Right renal cortex interstitium (tissue), 3 donors: ENCODE data around the gene MAD1L1. TPM values are rescaled to one million over a fixed set of nuclear protein-coding genes. Genes with fewer than 3 reads are reported as not detected.

Experiments
- DNase-seq, 3 donors: peaks; one replicate each; pipeline ENCODE4 v3.0.0-alpha.2; 2013; ENCODE audit warnings: low read depth in 3 of 3, low spot score in 2 of 3
- polyA plus RNA-seq, 3 donors: library from polyadenylated mRNA; unstranded; fragments of 120-200 nt; gene quantifications; one replicate each; pipeline ENCODE4 v1.2.1, GENCODE V29; 2013; ENCODE audit not compliant: insufficient read length in 3 of 3

MAD1L1 gene
- polyA plus RNA-seq, 3 donors, result 22.9 to 26.0 (median 25.1) TPM

DNA sequence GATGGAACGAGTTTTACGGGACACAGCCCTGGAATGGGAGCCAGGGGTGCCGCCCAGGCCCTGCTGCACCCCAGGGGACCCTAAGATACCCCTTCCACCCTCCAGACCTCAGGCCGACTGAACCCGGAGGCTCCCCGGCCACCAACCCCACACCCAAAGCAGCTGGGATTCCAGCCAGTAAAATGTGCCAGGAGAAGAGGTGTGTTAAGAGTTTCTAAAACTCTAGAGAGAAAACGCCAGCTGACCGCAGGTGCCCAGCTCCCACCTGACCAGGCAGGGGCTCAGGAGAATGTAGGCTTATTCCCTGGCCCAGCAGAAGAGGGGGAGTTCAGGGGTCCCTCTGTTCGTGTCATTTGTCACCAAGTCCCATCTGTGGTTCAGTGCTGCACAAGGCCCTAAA lies 26.7 kb upstream of the MAD1L1 start:
- DNase-seq, result no peak

DNA sequence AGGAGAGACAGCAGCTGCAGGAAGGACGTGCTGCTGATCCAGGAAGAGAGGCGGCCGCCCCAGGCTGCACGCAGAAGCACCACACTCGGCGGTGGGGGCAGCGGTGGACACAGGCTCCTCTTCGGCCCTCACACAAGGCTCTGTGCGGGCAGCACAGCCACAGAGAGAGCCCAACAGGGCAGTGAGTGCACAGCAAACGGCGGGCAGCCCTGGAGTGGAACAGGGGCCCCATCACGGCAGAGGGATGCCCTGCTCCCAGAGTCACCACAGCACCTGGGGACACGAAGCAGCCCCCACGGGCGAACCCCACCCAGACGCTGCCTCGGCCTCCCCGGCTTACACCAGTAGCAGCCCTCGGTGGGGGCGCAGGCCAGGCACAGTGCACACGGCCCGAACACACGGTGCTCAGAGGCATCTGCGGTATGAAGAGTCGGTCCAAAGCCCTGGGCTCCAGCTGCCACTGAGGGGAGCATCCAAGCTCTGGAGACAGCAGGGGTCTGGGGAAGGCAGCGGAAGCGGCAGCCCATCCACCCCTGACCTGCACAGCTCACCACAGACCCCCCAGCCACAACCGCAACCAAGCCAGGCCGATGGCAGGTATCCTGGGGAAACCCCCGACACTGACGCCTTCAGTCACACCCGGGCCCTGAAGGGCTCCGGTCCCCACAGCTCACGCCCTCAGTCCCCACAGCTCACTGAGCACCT lies 26.1 kb upstream of the MAD1L1 start:
- DNase-seq, result no peak

DNA sequence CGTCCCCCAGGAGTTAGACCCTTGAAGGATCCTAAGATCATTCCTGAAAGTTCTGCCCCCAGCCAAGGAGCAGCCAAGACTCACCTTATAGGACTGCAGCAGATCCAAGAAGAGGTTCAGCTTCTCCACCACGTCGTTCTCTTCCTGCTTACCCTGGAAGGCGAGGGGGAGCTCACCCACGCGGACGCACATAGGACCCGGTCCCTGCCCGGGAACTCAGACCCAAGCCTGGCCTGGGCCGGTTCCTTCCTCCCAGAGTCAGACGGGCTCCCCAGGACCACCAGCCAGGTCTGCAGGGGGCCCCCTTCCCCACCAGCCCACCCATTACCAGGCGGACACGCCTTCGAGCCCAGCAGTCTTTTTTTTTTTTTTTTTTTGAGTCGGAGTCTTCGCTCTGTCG lies 24.9 kb upstream of the MAD1L1 start:
- no peak for DNase-seq

DNA sequence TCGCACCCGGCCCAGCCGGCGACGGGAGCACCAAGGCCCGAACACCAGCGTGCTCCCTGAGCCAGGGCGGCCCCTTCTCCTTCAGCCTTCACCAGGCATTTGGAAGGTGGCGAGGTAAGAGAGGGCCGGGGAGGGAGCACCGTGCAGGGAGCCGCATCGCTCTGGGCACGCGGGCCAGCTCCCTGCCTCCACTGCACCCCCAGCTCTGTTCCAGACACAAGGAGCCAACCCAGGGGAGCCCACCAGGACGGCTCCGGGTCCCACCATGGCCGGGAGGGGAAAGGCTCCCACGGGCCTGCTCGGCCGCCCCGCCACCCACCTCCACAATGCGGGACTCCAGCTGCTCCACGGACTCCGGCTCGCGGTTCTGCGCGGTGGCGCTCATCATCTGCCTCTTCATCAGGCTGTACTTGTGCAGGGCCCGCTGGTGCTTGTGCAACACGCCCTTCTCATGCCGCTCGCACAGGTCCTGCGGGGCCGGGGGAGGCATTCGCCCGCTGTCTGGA lies 24.4 kb upstream of the MAD1L1 start:
- no peak for DNase-seq

DNA sequence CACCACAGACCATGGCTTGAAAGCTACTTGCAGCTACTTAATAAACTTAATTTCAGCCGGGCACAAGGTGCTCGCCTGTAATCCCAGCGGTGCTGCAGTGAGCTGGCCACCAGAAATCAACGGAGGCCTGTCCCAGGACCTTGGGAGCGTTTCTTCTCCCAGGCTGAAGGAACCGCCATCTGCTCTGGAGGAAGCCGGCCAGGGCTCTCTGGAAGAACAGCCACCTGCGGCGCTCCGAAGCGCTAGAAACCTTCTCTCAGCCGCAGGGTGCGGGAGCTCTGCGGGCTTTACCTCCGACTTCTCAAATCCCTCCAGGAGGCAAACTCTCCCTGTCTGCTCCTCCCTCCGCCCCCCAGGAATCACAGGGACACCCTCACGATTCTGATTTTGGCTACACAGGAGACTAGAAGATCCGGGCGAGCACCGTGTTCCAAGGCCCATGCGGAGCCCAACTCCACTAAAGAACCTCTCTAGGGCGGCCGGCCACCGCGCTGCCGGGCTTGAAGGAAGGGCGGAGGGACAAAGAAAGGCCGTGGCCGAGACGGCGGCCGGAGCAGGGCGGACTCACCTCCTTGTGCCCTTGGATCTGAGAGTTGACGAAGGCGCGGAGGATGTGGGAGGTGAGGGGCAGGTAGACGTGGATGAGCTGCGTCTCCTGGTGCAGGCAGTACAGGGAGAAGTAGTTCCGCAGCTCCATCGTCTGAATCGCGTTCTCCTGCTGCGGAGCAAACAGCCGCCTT lies 23.7 kb upstream of the MAD1L1 start:
- no peak for DNase-seq

DNA sequence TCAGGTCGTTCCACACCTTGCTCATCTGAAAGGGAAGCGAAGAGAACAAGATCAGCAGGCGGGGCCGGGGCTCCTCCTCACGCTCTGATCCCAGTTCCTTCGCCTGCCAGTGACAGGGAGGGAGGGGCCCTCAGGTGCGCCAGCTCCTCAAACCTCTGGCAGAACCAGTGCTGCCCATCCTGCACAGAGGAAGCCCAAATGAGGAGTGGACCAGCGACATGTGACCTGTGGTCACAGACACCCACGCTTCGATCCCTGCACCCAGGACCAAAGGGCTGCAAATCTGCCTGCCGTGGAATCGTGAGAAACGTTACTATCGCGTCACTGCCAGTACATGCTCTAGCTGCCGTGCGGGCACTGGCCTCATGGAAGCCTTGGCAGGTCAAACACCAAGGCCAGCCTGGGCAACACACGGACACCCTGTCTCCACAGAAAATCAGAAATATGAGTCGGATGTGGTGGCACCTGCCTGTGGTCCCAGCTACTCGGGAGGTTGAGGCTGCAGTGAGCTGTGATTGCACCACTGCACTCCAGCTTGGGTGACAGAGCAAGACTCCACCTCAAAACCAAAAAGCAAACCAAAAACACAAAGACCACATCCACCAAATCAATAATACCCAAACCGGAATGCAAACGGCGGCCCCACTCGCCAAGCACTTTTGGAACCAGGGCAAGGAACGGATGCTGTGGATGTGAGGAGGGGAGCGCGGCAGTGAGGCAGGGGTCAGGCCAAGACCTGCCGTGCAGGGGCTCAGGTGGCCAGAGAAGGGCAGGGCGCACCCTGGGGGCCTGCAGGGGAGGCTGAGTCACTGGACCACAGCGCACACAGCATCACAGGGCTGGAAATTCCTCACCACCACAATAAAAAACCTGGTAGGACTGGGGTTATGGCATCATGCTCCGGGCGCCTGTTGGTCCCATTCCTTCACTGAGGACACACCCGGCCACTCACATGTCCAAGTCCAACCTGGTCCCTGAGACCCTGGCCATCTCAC lies 22.7 kb upstream of the MAD1L1 start:
- no peak for DNase-seq

DNA sequence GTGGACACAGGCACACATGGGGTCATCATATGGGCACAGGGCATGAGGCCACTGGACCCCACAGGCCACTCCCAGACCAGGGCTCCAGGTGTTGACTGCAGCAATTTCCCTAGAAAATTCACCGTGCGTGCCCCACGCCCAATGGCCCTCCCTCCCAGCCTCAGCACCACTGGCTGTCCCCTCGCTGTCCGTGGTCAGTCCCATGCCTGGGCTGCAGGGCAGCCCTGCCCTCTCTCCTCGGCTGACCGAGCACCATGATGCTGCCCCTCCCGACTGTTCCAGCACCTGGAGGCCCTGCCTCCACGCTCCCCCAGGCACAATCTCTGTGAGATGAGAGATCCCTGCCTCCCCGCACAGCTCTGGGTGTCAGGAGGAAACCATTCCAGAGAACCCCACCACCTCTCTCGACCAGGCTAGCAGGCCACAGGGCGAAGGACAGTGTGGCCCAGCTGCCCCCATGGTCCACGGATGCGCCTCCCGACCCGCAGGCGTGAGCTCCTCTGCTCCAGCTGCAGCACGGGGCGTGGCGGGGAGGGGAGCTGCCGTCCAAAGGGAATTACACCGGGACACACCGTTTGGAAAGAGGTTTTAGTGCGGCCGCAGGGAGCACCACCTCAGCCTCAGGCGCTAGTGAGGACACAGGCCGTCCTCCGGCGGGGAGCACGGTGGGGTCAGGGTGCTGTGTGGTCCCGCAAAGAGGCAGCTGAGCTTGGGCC lies 21.8 kb upstream of the MAD1L1 start:
- no peak for DNase-seq

DNA sequence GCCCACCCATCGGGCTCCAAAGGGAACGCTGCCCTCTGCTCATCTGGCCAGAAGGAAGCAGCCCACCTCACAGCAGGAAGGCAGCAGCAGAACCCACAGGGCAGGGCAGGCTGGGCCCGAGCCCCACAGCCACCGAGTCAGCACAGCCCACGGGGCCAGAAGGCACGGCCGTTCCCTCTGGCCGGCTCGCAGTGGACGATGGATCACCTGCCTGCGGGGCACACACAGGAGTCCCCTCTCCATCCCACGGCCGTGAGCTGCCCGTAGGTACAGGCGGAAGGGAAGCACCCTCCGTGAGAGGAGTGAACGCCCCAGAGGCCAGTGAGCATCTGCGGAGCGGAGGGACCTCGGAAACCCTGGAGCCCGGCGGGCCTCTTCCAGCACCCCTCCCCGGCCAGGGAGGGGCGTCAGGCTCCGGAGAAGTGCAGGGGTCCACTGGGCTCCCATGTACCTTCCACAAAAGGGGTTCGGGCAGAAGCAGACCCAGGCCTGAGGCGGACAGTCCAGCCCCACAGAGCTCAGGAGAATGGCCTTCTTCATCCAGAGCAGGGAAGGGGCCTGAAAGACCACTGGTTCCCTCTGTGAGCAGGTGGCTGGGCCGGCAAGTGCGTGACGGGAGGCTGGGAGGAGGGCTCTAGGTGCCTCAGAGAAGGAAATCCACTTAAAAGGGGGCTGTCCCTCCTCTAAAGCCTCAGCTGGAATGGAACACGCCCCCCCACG lies 20.9 kb upstream of the MAD1L1 start:
- DNase-seq, result no peak

DNA sequence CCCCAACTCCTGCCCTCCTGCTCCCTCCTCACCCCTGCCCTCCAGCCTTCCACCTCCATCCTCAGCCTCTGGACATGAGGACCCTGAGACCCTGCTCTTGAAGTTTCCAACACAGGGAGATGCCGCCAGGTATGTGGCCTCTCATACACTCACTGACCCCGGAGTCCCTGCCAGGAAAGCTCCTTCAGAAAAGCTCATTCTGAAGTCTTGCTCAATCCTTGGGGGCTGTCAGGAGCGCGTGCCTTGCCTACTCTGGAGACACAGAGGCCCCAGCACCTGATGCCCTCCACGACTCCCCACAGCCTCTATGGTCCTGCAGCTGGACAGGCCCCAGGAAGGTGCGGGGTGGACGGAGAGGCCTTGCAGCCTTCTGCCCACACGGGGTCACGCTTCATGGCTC lies 20.3 kb upstream of the MAD1L1 start:
- DNase-seq, result no peak

DNA sequence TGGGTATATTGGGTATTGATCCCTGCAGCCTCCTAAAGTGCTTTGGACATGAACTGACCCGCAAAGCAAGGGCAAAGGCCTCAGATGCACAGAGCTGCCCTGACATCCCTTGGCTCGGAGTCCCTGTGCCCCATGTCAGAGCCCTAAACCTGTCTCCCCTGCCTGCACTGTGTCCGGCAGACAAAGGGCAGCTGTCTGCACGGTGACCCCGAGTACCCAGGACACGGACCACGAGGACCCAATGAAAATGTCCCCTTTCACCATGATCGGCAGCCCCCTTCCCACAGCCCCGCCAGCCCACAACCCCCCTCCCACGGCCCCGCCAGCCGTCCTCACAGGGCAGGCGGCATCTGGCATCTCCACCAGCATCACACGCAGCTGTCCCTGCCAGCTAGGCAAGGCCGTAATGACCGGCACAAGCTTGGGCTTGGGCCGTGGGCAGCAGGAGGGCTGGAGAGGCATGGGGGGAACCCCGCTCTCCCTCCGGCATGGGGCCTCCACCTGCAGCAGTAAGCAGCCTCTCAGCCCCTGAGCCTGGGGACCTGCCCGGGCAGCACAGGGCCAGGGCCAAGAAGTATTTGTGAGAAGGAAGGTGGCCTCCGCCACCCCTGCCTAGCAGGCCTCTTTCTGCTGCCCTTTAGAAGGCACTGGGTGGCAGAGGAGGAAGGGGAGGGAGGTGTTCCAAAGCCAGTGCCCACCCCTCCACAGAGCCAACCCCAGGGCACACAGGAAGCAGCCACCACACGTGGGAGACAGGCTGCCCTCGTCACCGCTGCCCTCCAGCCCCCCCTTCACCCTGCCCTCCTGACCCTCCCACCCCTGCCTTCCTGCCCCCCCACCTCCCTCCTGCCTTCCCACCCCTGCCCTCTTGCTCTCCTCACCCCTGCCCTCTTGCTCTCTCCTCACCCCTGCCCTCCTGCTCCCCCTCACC lies 19.4 kb upstream of the MAD1L1 start:
- DNase-seq, result no peak

DNA sequence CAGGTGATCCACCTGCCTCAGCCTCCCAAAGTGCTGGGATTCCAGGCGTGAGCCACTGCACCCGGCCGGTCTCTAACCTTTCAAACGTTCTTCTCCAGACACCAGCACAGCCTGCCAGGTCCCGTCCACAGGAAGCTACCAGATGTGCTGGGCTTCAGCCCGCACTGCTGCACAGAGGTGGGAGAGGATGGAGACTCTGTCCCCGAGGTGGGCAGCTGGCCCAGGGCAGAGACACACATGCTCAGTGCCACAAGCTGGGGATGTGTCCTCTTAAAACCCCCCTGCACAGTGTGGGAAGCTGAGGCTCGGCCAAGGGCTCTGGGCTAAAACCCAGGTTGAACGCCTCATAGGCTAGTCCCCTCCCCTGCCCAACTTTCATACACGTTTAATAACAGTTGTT lies 18.6 kb upstream of the MAD1L1 start:
- DNase-seq, result no peak

DNA sequence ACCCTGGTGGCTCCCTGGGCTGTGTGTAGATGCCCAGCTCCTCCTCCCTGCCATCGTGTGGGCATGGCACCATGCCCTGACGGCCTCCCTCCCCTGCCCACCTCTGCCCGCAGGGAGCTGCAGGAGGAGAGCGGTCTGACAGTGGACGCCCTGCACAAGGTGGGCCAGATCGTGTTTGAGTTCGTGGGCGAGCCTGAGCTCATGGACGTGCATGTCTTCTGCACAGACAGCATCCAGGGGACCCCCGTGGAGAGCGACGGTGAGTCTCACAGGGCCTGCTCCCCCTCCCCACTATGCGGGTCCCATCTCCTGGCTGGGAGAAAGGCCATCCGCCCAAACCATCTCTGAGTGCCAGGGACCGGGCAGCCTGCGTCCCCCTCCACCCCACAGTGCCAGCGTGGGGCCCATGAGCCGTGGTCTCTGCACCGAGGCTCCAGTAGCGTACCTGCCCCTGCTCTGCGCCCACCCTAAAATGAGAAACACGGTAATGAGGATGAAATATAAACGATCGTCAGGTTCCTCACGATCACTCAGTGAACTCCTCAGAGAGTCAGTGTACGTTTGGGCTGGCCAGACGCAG lies 17.1 kb upstream of the MAD1L1 start:
- DNase-seq, result no peak

DNA sequence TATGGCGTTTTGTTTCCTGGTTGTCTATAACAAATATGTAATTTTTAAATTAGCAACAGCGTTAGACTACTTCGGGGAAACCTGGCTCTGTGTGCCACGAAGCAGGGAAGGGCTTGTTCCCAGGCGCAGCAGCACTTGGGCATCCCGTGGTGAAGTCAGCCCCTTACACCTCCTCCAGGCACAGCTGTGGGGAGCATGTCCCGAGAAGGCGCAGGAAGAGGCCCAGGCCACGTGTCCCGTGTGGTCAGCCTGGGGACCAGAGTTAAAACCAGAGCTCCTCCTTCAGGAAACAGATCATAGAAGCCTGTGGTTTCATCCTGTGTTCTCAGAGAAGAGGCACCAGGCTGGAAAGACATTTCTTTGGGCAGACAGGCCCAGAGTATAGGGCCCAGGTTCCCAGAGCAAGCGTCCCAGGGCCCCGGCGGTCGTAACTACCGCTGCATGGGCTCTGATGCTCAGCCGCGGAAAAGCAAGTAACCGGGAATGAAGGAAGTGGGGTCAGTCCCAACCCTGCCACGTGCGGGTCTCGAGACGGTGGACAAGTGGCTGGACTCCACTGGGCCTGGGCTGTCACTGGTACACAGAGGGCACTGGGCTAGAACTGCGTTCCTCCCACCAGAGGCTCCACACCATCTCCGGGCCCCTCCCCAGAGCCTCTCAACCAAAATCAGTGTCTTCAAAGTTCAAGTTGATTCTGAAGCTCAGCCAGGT lies 16.4 kb upstream of the MAD1L1 start:
- no peak for DNase-seq

DNA sequence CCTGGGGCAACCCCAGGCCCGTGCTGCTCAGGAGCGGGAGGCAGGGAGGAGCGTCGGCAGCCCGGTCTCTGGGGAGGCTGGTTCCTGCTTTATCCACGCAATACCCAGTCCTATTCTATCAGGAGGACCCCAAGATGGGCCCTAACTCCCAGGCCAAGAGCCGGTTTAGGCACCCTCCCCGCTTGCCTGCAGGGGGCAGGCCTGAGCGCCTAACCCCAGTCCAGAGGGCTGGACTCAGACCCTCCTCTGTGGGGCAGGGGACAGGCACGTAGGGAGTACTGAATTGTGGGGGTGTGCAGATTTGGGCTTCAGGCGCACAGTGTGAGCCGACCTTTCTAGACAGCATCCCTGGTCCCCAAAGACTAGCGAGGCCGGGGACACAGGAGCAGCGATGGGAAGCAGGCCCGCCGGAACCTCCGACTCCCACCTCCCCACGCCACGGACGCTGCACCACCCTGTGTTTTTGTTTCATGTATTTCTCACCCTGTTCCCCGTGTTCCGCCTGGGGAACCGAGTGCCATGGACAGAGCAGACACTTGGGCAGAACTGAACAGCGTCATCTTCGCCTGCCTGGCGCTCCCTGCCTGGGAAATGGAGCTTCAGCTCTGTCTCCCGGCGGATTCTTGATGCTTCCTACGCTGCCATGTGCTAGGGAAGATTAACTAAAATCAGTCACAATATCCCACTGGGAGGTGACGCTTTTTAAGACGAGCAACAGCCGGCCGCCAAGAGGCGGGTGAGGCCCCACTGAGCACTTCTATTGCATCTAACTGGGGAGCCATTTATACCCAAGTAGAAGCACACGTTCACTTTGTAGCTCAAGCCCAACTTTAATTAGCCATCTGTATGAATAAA lies 14.6 kb upstream of the MAD1L1 start:
- no peak for DNase-seq

DNA sequence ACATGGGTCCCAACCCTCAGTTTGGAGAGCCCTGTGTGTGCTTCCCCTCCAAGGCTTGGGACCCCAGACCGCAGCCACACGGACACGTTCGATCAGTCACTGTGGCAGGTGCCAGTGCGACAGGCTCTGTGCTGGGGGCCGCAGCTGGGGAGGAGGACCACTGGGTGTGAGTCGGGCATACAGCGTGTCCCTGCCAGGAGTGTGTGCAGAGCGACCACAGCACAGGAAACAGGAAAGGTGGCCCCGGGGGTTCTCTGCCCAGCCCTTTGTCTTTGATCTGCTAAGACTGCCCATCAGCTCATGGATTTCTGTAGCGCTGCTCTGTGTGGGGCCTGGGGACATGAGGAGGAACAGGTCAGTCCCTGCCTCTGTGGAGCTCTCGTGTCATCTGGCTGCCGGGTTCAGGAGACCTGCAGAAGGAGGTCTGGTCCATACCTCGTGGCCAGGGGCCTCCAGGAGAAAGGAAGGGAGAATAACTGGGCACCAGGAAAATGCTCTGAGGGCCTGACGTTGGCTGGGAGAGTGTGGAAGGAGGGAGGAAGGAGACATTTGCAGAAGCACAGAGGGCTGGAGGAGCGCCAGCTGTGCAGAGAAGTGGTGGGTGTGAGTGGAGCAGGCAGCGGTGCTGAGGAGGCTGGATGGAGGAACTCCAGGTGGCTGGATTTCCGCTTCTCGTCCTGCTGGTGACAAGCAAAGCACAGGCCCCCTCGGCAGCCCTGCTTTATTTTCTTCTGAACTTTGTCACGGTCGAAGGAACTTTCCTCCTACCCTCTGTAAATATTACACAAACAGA lies 13.3 kb upstream of the MAD1L1 start:
- DNase-seq, result no peak

DNA sequence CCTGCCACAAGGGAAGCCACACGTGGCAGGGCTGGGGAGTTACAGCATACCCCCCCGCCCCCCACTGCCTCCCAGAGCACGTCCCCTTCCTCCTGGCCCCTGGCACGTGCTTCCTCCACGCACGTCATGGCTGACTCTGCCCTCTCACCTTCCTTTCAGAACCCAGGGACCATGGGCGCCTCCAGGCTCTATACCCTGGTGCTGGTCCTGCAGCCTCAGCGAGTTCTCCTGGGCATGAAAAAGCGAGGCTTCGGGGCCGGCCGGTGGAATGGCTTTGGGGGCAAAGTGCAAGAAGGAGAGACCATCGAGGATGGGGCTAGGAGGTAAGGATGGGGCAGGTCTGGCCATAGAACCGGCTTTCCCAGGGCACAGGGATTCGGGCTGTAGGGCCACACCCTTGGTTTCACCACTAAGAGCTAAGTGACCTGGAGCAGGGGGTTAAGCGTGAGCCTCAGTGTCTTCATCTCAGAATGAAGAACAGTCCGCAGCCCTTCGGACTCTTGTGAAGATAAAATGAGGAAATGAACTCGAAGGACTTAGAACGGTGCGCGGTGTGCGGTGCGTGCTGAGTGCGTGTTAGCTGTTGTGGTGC lies 11.8 kb upstream of the MAD1L1 start:
- no peak for DNase-seq
